GM12873 (cell line): ENCODE measurements around the gene FAM120B.

Source experiments
- CTCF ChIP-seq: IDR thresholded peaks from 2 replicates; pipeline ENCODE4 v1.5.1; 2012; ENCODE audit warnings: low read depth, mild to moderate bottlenecking, moderate library complexity, low read length, control low read depth; ENCODE audit not compliant: insufficient read depth; ENCODE audit errors: missing control alignments

FAM120B gene

GRCh38 chr6:170262489-170263088, 44.0 kb upstream of the FAM120B start:
- no peak for TF ChIP-seq CTCF

- no peak for TF ChIP-seq CTCF
Measured at GRCh38 chr6:170263410-170263809, 43.1 kb upstream of the FAM120B start.

GRCh38 chr6:170264086-170264485, 42.5 kb upstream of the FAM120B start:
- TF ChIP-seq CTCF, result no peak

- TF ChIP-seq CTCF, result no peak
Measured at GRCh38 chr6:170265655-170266054, 40.9 kb upstream of the FAM120B start.

GRCh38 chr6:170266061-170266825, 40.3 kb upstream of the FAM120B start:
- TF ChIP-seq CTCF, result no peak

- TF ChIP-seq CTCF, result no peak
Measured at GRCh38 chr6:170267688-170268087, 38.9 kb upstream of the FAM120B start.

- no peak for TF ChIP-seq CTCF
Measured at GRCh38 chr6:170268216-170269129, 38.1 kb upstream of the FAM120B start.
